Spleen (tissue), 11 donors: ENCODE results near the gene KRT27. TPM values are rescaled to one million over a fixed set of nuclear protein-coding genes. Genes with fewer than 3 reads are reported as not detected.
"Not testable (repeated sequence)": the region's sequence is repeated elsewhere in the genome, so short reads cannot be mapped to it uniquely, and the experiment has no call there.

Experiments used
- DNase-seq: peaks from one replicate; pipeline ENCODE4 v3.0.0-alpha.2; 2020
- H3K27ac ChIP-seq, 8 donors: fragments of 200-600 bp; sonication (generic) in 7 of 8; 1 replicate in 4 of 8; 2 replicates in 4 of 8; pipeline versions ENCODE4 v1.5.0 to v1.8.0; 2016 to 2021; ENCODE audit warnings: inconsistent platforms in 4 of 8, mild to moderate bottlenecking in 4 of 8, moderate library complexity in 1 of 8
- H3K27me3 ChIP-seq, 7 donors: fragments of 200-600 bp; sonication (generic) in 6 of 7; replicated peaks in 1 of 7; 1 replicate in 4 of 7; 2 replicates in 3 of 7; pipeline versions ENCODE4 v1.5.0 to v1.8.0; 2016 to 2021; ENCODE audit warnings: inconsistent platforms in 3 of 7, mild to moderate bottlenecking in 1 of 7
- H3K36me3 ChIP-seq, 6 donors: fragments of 200-600 bp; sonication (generic) in 5 of 6; 1 replicate in 4 of 6; 2 replicates in 2 of 6; pipeline versions ENCODE4 v1.5.0 to v1.8.0; 2016 to 2021; ENCODE audit warnings: inconsistent platforms in 2 of 6
- H3K4me1 ChIP-seq, 6 donors: fragments of 200-600 bp; sonication (generic) in 5 of 6; 1 replicate in 3 of 6; 2 replicates in 3 of 6; pipeline versions ENCODE4 v1.5.0 to v1.8.0; 2016 to 2021; ENCODE audit warnings: inconsistent platforms in 3 of 6
- H3K4me3 ChIP-seq, 8 donors: fragments of 200-600 bp; sonication (generic) in 7 of 8; 1 replicate in 4 of 8; 2 replicates in 4 of 8; pipeline versions ENCODE4 v1.5.0 to v1.8.0; 2016 to 2021; ENCODE audit warnings: inconsistent platforms in 4 of 8, mild to moderate bottlenecking in 4 of 8, moderate library complexity in 2 of 8
- H3K9me3 ChIP-seq, 8 donors: fragments of 200-600 bp; sonication (generic) in 7 of 8; 1 replicate in 4 of 8; 2 replicates in 4 of 8; pipeline versions ENCODE4 v1.5.0 to v1.8.0; 2016 to 2021; ENCODE audit warnings: inconsistent platforms in 4 of 8
- POLR2A ChIP-seq, 3 donors: fragments of 450-650 bp; IDR thresholded peaks; one replicate each; pipeline ENCODE4 v1.5.1; 2017; ENCODE audit warnings: antibody characterized with exemption in 3 of 3, mild to moderate bottlenecking in 1 of 3
- POLR2AphosphoS5 ChIP-seq, 3 donors: sonication (generic); formaldehyde crosslinking; IDR thresholded peaks; one replicate each; pipeline ENCODE4 v1.5.1; 2017; ENCODE audit warnings: antibody characterized with exemption in 3 of 3
- WGBS, 5 donors: extraction: QIAGEN DNeasy Blood & Tissue Kit in 3 of 5; methylation state at CpG; one replicate each; pipeline versions ENCODE4 v1.1.5 to v1.1.7; 2013 to 2018; 5-methylcytosine and 5-hydroxymethylcytosine counted together
- intact Hi-C: fragments of 100-400 bp; cut with DNase I; formaldehyde crosslinking; loops from one replicate; pipeline ENCODE4 v1.15.0; 2023; ENCODE audit warnings: low total_unique reads
- polyA plus RNA-seq, 3 donors: library from polyadenylated mRNA; stranded (reverse); fragments of 200-250 nt; gene quantifications; one replicate each; pipeline ENCODE4 v1.2.1, GENCODE V29; 2013
- total RNA-seq, 7 donors: library from RNA; depleted of rRNA in 3 of 7; stranded (reverse); fragments of >200 nt in 3 of 7; fragmentation: NEBNext Ultra II Directional in 4 of 7; extraction: Animal tissue kit (Norgen Biotek cat#: 25700) in 4 of 7; gene quantifications; one replicate each; pipeline versions ENCODE4 v1.1.0 to v1.2.1, GENCODE V29; 2016 to 2021
- TF ChIP-seq, protein P1 (sequence below), 11 experiments: fragments of 200-600 bp in 7 of 11; fragments of 450-650 bp in 4 of 11; sonication (generic) in 4 of 11; IDR thresholded peaks in 8 of 11; conservative IDR thresholded peaks in 3 of 11; 1 replicate in 7 of 11; 2 replicates in 4 of 11; pipeline versions ENCODE4 v1.4.0 to v1.8.0; 2016 to 2021; ENCODE audit warnings: antibody characterized with exemption in 11 of 11, inconsistent platforms in 4 of 11, mild to moderate bottlenecking in 1 of 11
- donor health status: healthy with polysubstance abuse.
- donor health status: DM: no; HTN: no; CAD: no; lungs with moderate emphysema.
- donor health status: DM: no; HTN: no; CAD: no.
- donor health status: Bipolar disorder and iron deficiency.
- donor health status: healthy.
- donor health status: DM: no; HTN: no; CAD: no.
- donor health status: DM: yes; HTN: yes; CAD: no.

KRT27 gene
- total and polyA plus RNA-seq, 10 donors: 0.09 to 0.42 (median 0.12) TPM; not detected in 7

DNA sequence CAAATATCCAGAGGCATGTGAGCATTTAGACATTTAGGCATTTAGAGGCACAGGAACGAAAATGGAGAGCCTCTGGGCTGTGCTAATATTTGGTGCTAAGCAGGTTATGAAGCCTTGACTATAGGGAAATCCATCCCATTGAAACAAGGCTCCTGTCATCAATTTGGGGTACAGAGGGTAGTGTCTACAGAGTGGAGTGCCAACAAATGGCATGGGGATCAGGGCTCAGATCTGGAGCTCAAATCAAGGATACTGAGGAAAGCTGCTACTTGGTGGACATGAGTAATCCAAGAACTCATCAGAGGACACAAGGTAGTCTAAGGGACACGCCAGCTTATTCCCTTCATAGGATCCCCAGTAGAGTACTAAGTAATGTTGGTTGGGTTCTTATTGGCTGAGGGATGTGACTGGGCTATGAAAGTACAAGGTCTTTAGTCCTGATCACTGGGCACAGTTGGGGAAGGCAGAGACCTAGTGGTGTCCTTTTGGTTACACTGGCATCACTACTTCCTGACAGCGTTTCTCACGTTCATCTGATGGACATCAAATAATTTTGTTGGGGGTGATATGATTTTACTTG lies 34.8 kb upstream of the KRT27 start:
- 93 to 100% (median 97%) methylated on average over 4 of the region's 4 CpGs for WGBS, 5 donors
- peaks cover 0 to 17% (median 3%) of the 10 kb centered on the region in 7 donors for H3K27me3 ChIP-seq
- no peak for DNase-seq
- H3K27ac ChIP-seq: no peak overlapping the region
- peaks cover 0 to 23% (median 12%) of the 10 kb centered on the region in 6 donors for H3K36me3 ChIP-seq
- TF ChIP-seq POLR2A (IDR thresholded peaks at IDR 0.05): no peak
- TF ChIP-seq, protein P1, sequence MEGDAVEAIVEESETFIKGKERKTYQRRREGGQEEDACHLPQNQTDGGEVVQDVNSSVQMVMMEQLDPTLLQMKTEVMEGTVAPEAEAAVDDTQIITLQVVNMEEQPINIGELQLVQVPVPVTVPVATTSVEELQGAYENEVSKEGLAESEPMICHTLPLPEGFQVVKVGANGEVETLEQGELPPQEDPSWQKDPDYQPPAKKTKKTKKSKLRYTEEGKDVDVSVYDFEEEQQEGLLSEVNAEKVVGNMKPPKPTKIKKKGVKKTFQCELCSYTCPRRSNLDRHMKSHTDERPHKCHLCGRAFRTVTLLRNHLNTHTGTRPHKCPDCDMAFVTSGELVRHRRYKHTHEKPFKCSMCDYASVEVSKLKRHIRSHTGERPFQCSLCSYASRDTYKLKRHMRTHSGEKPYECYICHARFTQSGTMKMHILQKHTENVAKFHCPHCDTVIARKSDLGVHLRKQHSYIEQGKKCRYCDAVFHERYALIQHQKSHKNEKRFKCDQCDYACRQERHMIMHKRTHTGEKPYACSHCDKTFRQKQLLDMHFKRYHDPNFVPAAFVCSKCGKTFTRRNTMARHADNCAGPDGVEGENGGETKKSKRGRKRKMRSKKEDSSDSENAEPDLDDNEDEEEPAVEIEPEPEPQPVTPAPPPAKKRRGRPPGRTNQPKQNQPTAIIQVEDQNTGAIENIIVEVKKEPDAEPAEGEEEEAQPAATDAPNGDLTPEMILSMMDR (IDR thresholded peaks at IDR 0.05 in 8 of 11, conservative IDR thresholded peaks at IDR 0.05 in 3 of 11): no peak
- no peak for TF ChIP-seq POLR2AphosphoS5 (IDR thresholded peaks at IDR 0.05)
- peaks cover 0 to 13% (median 0%) of the 10 kb centered on the region in 8 donors for H3K9me3 ChIP-seq
- intact Hi-C loops: no loop called here
- H3K4me1 ChIP-seq: peaks cover 6 to 32% (median 18%) of the 10 kb centered on the region in 6 donors
- no peak overlapping the region for H3K4me3 ChIP-seq

DNA sequence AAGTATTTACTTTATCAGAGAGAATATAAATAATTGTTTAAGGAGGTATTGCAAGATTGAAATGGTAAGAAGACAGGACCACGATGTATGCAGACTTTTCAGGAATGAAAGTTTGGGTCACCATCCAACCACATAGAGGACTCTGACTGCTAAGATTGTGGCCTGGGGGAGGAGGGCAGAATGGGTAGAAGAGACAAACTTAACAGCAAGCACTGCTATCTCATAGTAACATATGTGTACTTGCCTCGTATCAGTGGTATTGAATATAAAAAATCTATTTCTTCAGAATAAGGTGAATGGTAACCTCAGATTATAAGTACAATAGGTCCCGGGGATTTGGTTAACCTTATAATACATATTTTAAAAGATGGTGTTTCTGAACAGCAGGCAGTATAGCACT lies 34.2 kb upstream of the KRT27 start:
- TF ChIP-seq POLR2AphosphoS5 (IDR thresholded peaks at IDR 0.05) (no peak), POLR2A (IDR thresholded peaks at IDR 0.05) (no peak)
- TF ChIP-seq, protein P1 (IDR thresholded peaks at IDR 0.05 in 8 of 11, conservative IDR thresholded peaks at IDR 0.05 in 3 of 11): no peak
- Histone ChIP-seq H3K4me1 (peaks cover 6 to 32% (median 18%) of the 10 kb centered on the region in 6 donors), H3K9me3 (peaks cover 0 to 13% (median 0%) of the 10 kb centered on the region in 8 donors), H3K27me3 (peaks cover 0 to 22% (median 6%) of the 10 kb centered on the region in 7 donors), H3K27ac (no peak overlapping the region), H3K4me3 (no peak overlapping the region), H3K36me3 (peaks cover 0 to 18% (median 12%) of the 10 kb centered on the region in 6 donors)
- whole genome bisulfite sequencing, 5 donors: 94 to 97% (median 95%) methylated on average over 3 of the region's 3 CpGs
- DNase-seq: no peak
- intact Hi-C loops: no loop called here

DNA sequence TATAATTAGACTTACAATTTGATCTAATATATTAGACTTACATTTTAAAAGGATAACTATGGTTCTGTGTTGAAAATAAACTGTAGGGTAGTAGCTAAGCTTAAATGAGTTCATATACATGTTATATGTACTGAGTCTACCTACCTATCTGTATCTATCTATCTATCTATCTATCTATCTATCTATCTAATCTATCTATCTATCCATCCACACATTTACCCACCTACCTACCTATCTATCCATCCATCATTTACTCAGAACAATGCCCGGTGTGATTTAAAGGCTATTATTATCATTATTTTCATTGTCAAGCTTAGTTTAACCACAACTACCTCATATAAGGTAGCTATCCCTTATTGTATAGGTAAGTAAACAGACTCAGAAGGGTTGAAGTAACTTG lies 33.0 kb upstream of the KRT27 start:
- Histone ChIP-seq H3K27ac (no peak overlapping the region), H3K27me3 (peaks cover 0 to 34% (median 6%) of the 10 kb centered on the region in 7 donors), H3K36me3 (peaks cover 0 to 18% (median 12%) of the 10 kb centered on the region in 6 donors), H3K4me1 (peaks cover 6 to 25% (median 18%) of the 10 kb centered on the region in 6 donors), H3K4me3 (no peak overlapping the region), H3K9me3 (peaks cover 0 to 13% (median 0%) of the 10 kb centered on the region in 8 donors)
- intact Hi-C loops: no loop called here
- TF ChIP-seq POLR2A (IDR thresholded peaks at IDR 0.05) (no peak), POLR2AphosphoS5 (IDR thresholded peaks at IDR 0.05) (no peak)
- TF ChIP-seq, protein P1 (IDR thresholded peaks at IDR 0.05 in 8 of 11, conservative IDR thresholded peaks at IDR 0.05 in 3 of 11): no peak
- DNase-seq: no peak
- 88 to 98% (median 94%) methylated on average over 1 of the region's 1 CpG for WGBS, 5 donors

DNA sequence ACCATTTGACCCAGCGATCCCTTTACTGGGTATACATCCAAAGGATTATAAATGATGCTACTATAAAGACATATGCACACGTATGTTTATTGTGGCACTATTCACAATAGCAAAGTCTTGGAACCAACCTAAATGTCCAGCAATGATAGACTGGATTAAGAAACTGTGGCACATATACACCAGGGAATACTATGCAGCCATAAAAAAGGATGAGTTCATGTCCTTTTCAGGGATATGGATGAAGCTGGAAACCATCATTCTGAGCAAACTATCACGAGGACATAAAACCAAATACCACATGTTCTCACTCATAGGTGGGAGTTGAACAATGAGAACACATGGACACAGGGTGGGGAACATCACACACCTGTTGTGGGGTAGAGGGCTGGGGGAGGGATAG lies 32.3 kb upstream of the KRT27 start:
- DNase-seq, H3K4me3 ChIP-seq, intact Hi-C loops, H3K9me3 ChIP-seq, H3K27ac ChIP-seq: not testable (repeated sequence)
- peaks cover 6 to 17% (median 13%) of the 10 kb centered on the region in 6 donors for H3K4me1 ChIP-seq
- peaks cover 0 to 41% (median 6%) of the 10 kb centered on the region in 7 donors for H3K27me3 ChIP-seq
- 69 to 89% (median 83%) methylated on average over 3 of the region's 3 CpGs for WGBS, 5 donors
- peaks cover 0 to 18% (median 12%) of the 10 kb centered on the region in 6 donors for H3K36me3 ChIP-seq
